ENCODE data around the gene RNU6-7. TPM values are rescaled to one million over a fixed set of nuclear protein-coding genes. Genes with fewer than 3 reads are reported as not detected.

The RNU6-7 gene
- total and polyA plus RNA-seq, 2 of the 13 experiments (the other 11 are each of a cell fraction or from before 2014, with no cell fraction given) = under 0.01 TPM; not detected in 1

DNA sequence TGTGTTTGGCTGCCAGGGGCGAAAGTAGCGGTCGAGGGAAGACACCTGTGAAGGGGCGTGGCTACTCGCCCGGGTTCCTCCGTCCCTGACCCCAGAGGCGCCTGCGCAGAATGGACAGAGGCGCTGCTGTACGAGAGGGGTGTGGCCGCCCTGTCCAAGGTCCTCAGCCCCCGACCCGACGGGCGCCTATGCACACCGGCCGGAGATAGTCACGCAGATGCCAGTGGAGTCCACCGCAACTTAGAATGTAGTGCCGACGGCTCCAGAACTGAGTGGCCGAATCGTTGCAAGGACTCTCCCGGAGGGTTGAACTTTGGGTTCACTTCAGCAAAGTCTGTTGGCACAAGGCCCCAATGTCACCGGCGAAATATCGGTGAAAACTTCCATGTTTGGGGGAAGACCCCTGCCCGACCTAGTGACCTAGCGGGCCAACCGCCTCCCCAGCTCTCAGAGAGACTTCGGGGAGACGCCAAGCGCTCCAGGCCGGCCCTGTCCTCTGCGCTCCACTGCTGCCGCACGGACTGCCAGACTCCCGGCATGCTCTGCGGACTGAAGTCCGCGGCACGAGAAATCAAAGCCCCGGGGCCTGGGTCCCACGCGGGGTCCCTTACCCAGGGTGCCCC is 541 bp upstream of the RNU6-7 start (continued):
- TF ChIP-seq RBFOX2 (IDR thresholded peaks at IDR 0.05; ENCODE audit: low read depth, low read length) (peak; percentile 92), ZSCAN30 (CRISPR knock-in tag; IDR thresholded peaks at IDR 0.05) (no peak), NR2C2 (CRISPR knock-in tag; IDR thresholded peaks at IDR 0.05; ENCODE audit: borderline replicate concordance) (peak; percentile 96), CBFB (CRISPR knock-in tag; IDR thresholded peaks at IDR 0.05) (0 out of 2 replicates have a peak, but pooled peaks have one; percentile 77), SMAD1 (CRISPR knock-in tag; IDR thresholded peaks at IDR 0.05; ENCODE audit: borderline replicate concordance, low read depth) (peak; percentile 96), ZNF891 (CRISPR knock-in tag; IDR thresholded peaks at IDR 0.05) (peak; percentile 96), MAF1 (CRISPR knock-in tag; IDR thresholded peaks at IDR 0.05; ENCODE audit: borderline replicate concordance) (peak; percentile 91), ZNF564 (CRISPR knock-in tag; IDR thresholded peaks at IDR 0.05) (peak; percentile 77; the same call in 1 of the 2 replicates), ZNF850 (CRISPR knock-in tag; conservative IDR thresholded peaks at IDR 0.05) (peak; percentile 85), KAT7 (CRISPR knock-in tag; IDR thresholded peaks at IDR 0.05; ENCODE audit: borderline replicate concordance) (peak; percentile 97), TOPORS (CRISPR knock-in tag; IDR thresholded peaks at IDR 0.05) (peak; percentile 85; the same call in 1 of the 2 replicates), RARA (CRISPR knock-in tag; IDR thresholded peaks at IDR 0.05) (peak; percentile 89), SP2 (CRISPR knock-in tag; IDR thresholded peaks at IDR 0.05) (peak; percentile 69; the same call in 1 of the 2 replicates), NONO (IDR thresholded peaks at IDR 0.05) (no peak), NONO (CRISPR knock-in tag; conservative IDR thresholded peaks at IDR 0.05) (peak; percentile 97), ZNF607 (CRISPR knock-in tag; IDR thresholded peaks at IDR 0.05; ENCODE audit: borderline replicate concordance) (peak; percentile 99), MBD4 (IDR thresholded peaks at IDR 0.05; ENCODE audit: borderline replicate concordance, low read length) (no peak)
- TF ChIP-seq, protein P1, sequence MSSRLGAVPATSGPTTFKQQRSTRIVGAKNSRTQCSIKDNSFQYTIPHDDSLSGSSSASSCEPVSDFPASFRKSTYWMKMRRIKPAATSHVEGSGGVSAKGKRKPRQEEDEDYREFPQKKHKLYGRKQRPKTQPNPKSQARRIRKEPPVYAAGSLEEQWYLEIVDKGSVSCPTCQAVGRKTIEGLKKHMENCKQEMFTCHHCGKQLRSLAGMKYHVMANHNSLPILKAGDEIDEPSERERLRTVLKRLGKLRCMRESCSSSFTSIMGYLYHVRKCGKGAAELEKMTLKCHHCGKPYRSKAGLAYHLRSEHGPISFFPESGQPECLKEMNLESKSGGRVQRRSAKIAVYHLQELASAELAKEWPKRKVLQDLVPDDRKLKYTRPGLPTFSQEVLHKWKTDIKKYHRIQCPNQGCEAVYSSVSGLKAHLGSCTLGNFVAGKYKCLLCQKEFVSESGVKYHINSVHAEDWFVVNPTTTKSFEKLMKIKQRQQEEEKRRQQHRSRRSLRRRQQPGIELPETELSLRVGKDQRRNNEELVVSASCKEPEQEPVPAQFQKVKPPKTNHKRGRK (CRISPR knock-in tag; IDR thresholded peaks at IDR 0.05) = peak; percentile 39; the same call in 1 of the 2 replicates
- TF ChIP-seq, protein P2, sequence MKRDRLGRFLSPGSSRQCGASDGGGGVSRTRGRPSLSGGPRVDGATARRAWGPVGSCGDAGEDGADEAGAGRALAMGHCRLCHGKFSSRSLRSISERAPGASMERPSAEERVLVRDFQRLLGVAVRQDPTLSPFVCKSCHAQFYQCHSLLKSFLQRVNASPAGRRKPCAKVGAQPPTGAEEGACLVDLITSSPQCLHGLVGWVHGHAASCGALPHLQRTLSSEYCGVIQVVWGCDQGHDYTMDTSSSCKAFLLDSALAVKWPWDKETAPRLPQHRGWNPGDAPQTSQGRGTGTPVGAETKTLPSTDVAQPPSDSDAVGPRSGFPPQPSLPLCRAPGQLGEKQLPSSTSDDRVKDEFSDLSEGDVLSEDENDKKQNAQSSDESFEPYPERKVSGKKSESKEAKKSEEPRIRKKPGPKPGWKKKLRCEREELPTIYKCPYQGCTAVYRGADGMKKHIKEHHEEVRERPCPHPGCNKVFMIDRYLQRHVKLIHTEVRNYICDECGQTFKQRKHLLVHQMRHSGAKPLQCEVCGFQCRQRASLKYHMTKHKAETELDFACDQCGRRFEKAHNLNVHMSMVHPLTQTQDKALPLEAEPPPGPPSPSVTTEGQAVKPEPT (CRISPR knock-in tag; IDR thresholded peaks at IDR 0.05; ENCODE audit: low read depth) = peak; percentile 83; the same call in 1 of the 2 replicates
- TF ChIP-seq, protein P3, sequence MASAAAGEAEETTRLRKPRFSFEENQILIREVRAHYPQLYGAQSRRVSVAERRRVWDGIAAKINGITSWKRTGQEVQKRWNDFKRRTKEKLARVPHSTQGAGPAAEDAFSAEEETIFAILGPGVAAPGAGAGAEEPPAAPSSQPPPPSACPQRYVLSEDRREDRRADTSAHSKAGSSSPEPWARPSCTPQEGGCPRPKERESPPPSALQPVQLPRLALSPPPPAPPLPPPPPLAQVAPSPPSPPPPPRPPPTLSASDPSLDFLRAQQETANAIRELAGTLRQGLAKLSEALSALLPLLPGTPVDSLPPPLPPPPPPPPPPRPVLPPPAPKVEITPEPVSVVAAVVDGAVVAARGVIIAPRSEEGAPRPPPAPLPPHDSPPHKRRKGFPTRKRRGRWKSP (CRISPR knock-in tag; IDR thresholded peaks at IDR 0.05) = peak; percentile 71; the same call in 1 of the 2 replicates
- TF ChIP-seq, protein P4, sequence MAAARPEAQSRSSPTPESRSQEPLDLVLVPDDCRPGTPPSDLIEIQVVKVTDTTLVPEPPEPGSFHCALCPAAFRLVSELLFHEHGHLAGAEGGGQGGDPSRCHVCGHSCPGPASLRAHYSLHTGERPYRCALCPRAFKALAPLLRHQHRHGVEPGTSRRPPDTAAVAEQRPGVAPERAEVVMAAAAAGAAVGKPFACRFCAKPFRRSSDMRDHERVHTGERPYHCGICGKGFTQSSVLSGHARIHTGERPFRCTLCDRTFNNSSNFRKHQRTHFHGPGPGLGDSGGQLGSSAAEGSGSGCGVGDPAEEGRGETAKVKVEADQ (CRISPR knock-in tag; IDR thresholded peaks at IDR 0.05; ENCODE audit: borderline replicate concordance) = peak; percentile 96; the same call in 1 of the 2 replicates
